MCF 10A (cell line): ENCODE measurements around the gene SLC16A9. TPM values are rescaled to one million over a fixed set of nuclear protein-coding genes. Genes with fewer than 3 reads are reported as not detected.
A peak's percentile ranks its signal among the peaks of the same experiment; 100 is the strongest.

ENCODE experiments used
- BruUV-seq: library from RNA; stranded (reverse); fragments of 400-500 nt; replicated peaks from 2 replicates; lab custom pipeline; 2021; lab: Mats Ljungman, UMichigan
- CTCF ChIA-PET: fragments of 300-600 bp; sonication (Branson Sonifier 250); formaldehyde crosslinking; extraction: SDS; loops from one replicate; lab custom pipeline; 2021; ENCODE audit warnings: antibody characterized with exemption, inconsistent platforms; lab: Yijun Ruan, JAX
- POLR2A ChIA-PET: fragments of 300-600, 350-650 bp; sonication (Branson Sonifier 250); formaldehyde crosslinking; extraction: SDS; loops from one replicate; lab custom pipeline; 2020; ENCODE audit warnings: antibody characterized with exemption, inconsistent platforms; lab: Yijun Ruan, JAX
- DNase-seq: peaks from one replicate; pipeline ENCODE4 v3.0.0-alpha.2; 2018; ENCODE audit not compliant: unreplicated experiment
- H3K27ac Mint-ChIP-seq: one replicate; pipeline ENCODE4 v1.8.0; 2022; ENCODE audit warnings: mild to moderate bottlenecking, low read depth, mixed read lengths; ENCODE audit not compliant: unreplicated experiment
- H3K27me3 Mint-ChIP-seq: one replicate; pipeline ENCODE4 v1.8.0; 2022; ENCODE audit warnings: mixed read lengths; ENCODE audit not compliant: insufficient read depth, unreplicated experiment
- H3K36me3 Mint-ChIP-seq: one replicate; pipeline ENCODE4 v1.8.0; 2022; ENCODE audit warnings: mild to moderate bottlenecking, moderate library complexity, mixed read lengths; ENCODE audit not compliant: insufficient read depth, unreplicated experiment
- H3K4me1 Mint-ChIP-seq: one replicate; pipeline ENCODE4 v1.8.0; 2022; ENCODE audit warnings: mixed read lengths; ENCODE audit not compliant: insufficient read depth, unreplicated experiment
- H3K4me3 Mint-ChIP-seq: one replicate; pipeline ENCODE4 v1.8.0; 2022; ENCODE audit warnings: mild to moderate bottlenecking, moderate library complexity, mixed read lengths; ENCODE audit not compliant: unreplicated experiment
- H3K9me3 Mint-ChIP-seq: one replicate; pipeline ENCODE4 v1.8.0; 2022; ENCODE audit warnings: mixed read lengths; ENCODE audit not compliant: unreplicated experiment
- CTCF ChIP-seq: fragments of 200-600 bp; IDR thresholded peaks from one replicate; pipeline ENCODE4 v1.8.0; 2022; ENCODE audit warnings: antibody characterized with exemption, mild to moderate bottlenecking; ENCODE audit not compliant: unreplicated experiment
- intact Hi-C: fragments of 100-400 bp; cut with micrococcal nuclease; formaldehyde crosslinking; loops from 2 replicates; pipeline ENCODE4 v1.14.1; 2022
- total RNA-seq: library from RNA; stranded (reverse); gene quantifications from 2 replicates; pipeline ENCODE4 v1.2.3, GENCODE V29; 2022

SLC16A9 gene
- total RNA-seq, 1 experiment from 2014 or later = 0.84 TPM

GRCh38 chr10:59628456-59628855, 81.2 kb downstream of the SLC16A9 start:
- Mint-ChIP-seq H3K36me3 (peaks cover 5% of the 10 kb centered on the region), H3K27me3 (peaks cover 15% of the 10 kb centered on the region), H3K4me3 (no peak overlapping the region), H3K27ac (no peak overlapping the region), H3K4me1 (peaks cover 5% of the 10 kb centered on the region), H3K9me3 (no peaks in the 10 kb centered on the region)
- intact Hi-C loops = loop anchor here (10.0 kb wide), 2 partner anchors 1094 to 1214 kb away; no protein-coding TSS in a partner anchor
- POLR2A ChIA-PET = interaction anchor here (2.9 kb wide), 1 partner anchor 279 kb away, joined by 9 read pairs; no protein-coding TSS in a partner anchor
- CTCF ChIA-PET = interaction anchor here (0.6 to 2.6 kb wide), 16 partner anchors 41 to 805 kb away, joined by 3 to 14 read pairs (median 4); partner anchors contain the start of gene CCDC6
- no peak for DNase-seq
- BruUV-seq = no TSS peak
- TF ChIP-seq CTCF = no peak

GRCh38 chr10:59627366-59628018, 82.2 kb downstream of the SLC16A9 start:
- ChIA-PET POLR2A (interaction anchor here (2.9 kb wide), 1 partner anchor 280 kb away, joined by 9 read pairs; no protein-coding TSS in a partner anchor), CTCF (interaction anchor here (0.6 to 3.8 kb wide), 20 partner anchors 9 to 738 kb away, joined by 3 to 30 read pairs (median 4); partner anchors contain the start of gene CCDC6)
- intact Hi-C loops = loop anchor here (2.0 to 10.0 kb wide), 3 partner anchors 581 to 1213 kb away; no protein-coding TSS in a partner anchor
- peaks cover 5% of the 10 kb centered on the region for H3K4me1 Mint-ChIP-seq
- DNase-seq = peak; percentile 7
- H3K27me3 Mint-ChIP-seq = peaks cover 15% of the 10 kb centered on the region
- no peaks in the 10 kb centered on the region for H3K9me3 Mint-ChIP-seq
- TF ChIP-seq CTCF = no peak
- H3K36me3 Mint-ChIP-seq = peaks cover 5% of the 10 kb centered on the region
- H3K27ac Mint-ChIP-seq = no peak overlapping the region
- no TSS peak for BruUV-seq
- H3K4me3 Mint-ChIP-seq = no peak overlapping the region

- ChIA-PET CTCF (interaction anchor here (0.5 to 7.5 kb wide), 58 partner anchors 7 to 996 kb away, joined by 3 to 92 read pairs (median 4); partner anchors contain the start of gene CCDC6), POLR2A (interaction anchor here (0.7 to 2.9 kb wide), 2 partner anchors 183 to 281 kb away, joined by 3 to 9 read pairs; no protein-coding TSS in a partner anchor)
- intact Hi-C loops = loop anchor here (1.0 to 10.0 kb wide), 8 partner anchors 183 to 1212 kb away; partner anchors contain the start of gene CCDC6
- Mint-ChIP-seq H3K4me1 (peaks cover 5% of the 10 kb centered on the region), H3K36me3 (peaks cover 5% of the 10 kb centered on the region), H3K4me3 (no peak overlapping the region), H3K27ac (no peak overlapping the region), H3K27me3 (peaks cover 5% of the 10 kb centered on the region), H3K9me3 (no peaks in the 10 kb centered on the region)
- BruUV-seq = no TSS peak
- no peak for TF ChIP-seq CTCF
- no peak for DNase-seq
These were observed 83.2 kb downstream of the SLC16A9 start for GRCh38 chr10:59626523-59626869.
